ENCODE results near the gene ARHGEF7. TPM values are rescaled to one million over a fixed set of nuclear protein-coding genes. Genes with fewer than 3 reads are reported as not detected.
"Not testable (repeated sequence)": the region's sequence is repeated elsewhere in the genome, so short reads cannot be mapped to it uniquely, and the experiment has no call there.

ARHGEF7 gene, protein sequence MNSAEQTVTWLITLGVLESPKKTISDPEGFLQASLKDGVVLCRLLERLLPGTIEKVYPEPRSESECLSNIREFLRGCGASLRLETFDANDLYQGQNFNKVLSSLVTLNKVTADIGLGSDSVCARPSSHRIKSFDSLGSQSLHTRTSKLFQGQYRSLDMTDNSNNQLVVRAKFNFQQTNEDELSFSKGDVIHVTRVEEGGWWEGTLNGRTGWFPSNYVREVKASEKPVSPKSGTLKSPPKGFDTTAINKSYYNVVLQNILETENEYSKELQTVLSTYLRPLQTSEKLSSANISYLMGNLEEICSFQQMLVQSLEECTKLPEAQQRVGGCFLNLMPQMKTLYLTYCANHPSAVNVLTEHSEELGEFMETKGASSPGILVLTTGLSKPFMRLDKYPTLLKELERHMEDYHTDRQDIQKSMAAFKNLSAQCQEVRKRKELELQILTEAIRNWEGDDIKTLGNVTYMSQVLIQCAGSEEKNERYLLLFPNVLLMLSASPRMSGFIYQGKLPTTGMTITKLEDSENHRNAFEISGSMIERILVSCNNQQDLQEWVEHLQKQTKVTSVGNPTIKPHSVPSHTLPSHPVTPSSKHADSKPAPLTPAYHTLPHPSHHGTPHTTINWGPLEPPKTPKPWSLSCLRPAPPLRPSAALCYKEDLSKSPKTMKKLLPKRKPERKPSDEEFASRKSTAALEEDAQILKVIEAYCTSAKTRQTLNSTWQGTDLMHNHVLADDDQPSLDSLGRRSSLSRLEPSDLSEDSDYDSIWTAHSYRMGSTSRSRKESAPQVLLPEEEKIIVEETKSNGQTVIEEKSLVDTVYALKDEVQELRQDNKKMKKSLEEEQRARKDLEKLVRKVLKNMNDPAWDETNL
- total RNA-seq, result 69.3 and 80.8 TPM in 2 replicates

DNA sequence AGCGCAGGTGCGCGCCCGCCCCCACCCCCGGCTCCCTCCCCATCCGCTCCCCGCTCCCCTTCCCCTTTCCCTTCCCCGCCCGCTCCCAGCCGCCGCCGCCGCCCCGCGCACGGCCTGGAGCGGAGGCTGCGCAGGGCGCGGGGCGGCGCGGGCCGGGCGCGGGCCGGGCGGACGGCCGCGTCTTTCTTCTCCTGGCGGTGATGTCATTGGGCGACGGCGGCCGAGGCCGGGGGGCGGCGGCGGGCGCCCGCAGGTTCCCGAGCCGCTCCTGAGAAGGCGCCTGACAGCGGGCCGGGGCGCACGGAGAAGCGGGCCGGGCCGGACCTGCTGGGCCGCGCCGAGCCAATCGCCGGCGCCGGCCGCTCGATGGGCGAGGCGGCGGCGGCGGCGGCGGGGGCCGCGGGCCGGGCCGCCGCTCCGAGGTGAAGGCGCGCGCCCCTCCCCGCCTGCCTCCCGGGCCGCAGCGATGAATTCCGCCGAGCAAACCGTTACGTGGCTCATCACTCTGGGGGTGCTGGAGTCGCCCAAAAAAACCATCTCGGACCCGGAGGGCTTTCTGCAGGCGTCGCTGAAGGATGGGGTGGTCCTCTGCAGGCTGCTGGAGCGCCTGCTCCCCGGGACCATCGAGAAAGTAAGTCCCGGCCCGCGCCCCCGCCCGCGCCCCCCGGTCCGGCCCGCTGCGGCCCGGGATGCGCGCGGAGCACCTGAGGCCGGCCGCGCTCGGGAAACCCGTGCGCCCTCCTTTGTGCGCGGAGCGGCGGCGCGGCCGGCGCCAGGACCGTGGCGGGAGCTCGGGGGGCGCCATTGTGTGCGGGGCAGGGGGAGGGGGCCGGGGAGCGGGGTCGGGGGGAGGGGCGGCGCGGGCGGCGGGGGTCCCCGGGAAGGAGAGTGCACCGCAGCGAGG, at the start of gene ARHGEF7:
Gene ARHGEF7, plus strand, starts transcription at position 250 of the 904 bp plus-strand sequence. Its CDS starts 217 bp downstream, at position 467.
- intact Hi-C loops (cut with micrococcal nuclease), result loop anchor here (5.0 to 10.0 kb wide), 2 partner anchors 173 to 959 kb away; no protein-coding TSS in a partner anchor

DNA sequence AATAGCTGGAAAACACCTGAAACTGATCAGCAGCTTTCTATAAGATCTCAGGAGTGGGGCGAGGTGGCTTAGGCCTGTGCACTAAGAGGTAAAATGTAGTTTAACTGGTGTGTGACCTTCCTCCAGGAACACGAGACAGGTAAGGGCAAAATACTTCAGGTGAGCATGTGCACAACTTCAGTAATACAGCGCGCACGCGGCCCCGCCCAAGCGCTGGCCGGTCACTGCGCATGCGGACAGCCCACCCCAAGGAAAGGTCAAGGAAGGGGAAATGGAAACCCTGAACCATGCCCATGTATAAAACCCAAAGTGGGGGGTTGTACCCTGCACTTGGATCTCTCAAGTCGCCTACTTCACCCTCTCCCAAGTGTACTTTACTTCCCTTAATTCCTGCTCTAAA, 49.4 kb upstream of the ARHGEF7 start:
- intact Hi-C loops (cut with micrococcal nuclease), result loop anchor here (5.0 kb wide), 2 partner anchors 47 to 87 kb away; no protein-coding TSS in a partner anchor

DNA sequence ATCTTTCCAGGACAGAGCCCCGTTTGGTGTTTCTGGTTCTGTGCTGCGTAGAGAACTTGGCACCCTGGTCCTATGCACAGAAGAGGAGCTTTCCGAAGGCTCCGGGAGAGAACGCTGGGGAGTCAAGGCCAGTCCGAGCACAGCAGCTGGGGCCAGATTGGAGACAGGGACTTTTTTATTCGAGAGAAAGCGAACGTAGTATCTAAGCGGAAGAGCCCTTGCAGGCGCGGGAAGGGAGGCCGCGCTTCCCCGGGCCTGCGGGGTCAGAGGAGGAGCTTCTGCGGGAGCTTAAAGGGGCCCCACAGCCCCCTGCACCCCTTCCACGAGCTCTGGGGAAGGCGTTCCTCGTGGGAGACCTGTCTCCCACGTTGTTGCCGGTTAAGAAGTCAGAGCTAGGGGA, 48.6 kb upstream of the ARHGEF7 start:
- intact Hi-C loops (cut with micrococcal nuclease), result loop anchor here (5.0 kb wide), 2 partner anchors 46 to 86 kb away; no protein-coding TSS in a partner anchor

DNA sequence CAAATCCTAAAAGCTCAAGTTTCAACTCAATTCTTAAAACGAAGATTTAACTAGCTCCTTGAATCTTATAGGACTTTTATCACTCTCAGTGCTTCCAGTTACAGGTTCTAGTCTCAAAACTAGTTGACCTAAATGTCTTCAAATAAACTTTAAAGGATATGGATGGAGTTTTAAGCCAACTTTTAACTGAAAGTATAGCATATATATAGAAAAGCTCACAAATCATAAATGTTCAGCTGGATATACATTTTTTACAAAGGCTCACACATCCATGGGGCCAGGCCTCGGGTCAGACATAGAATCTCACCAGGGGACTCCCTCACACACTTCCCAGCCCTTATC, 47.1 kb upstream of the ARHGEF7 start:
- intact Hi-C loops (cut with micrococcal nuclease), result loop anchor here (5.0 kb wide), 2 partner anchors 44 to 84 kb away; no protein-coding TSS in a partner anchor

DNA sequence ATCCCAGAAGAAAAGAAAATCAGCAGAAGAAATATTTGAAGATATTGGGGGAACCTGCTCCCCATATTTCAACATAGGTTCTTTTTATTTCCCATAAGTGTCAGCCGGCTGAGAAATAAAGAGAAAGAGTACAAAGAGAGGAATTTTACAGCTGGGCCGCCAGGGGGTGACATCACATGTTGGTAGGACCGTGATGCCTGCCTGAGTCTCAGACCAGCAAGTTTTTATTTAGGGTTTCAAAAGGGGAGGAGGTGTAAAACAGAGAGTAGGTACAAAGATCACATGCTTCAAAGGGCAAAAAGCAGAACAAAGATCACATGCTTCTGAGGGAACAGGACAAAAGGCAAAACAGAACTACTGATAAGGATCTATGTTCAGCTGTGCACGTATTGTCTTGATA, 44.0 kb upstream of the ARHGEF7 start:
- intact Hi-C loops (cut with micrococcal nuclease), result not testable (repeated sequence)

DNA sequence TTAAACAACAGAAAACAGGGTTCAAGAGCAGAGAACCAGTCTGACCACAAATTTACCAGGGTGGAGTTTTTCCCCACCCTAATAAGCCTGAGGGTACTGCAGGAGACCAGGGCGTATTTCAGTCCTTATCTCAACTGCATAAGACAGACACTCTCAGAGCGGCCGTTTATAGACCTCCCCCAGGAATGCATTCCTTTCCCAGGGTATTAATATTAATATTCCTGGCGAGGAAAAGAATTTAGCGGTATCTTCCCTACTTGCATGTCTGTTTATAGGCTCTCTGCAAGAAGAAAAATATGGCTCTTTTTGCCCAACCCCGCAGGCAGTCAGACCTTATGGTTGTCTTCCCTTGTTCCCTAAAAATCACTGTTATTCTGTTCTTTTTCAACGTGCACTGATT, 43.6 kb upstream of the ARHGEF7 start:
- intact Hi-C loops (cut with micrococcal nuclease), result not testable (repeated sequence)

DNA sequence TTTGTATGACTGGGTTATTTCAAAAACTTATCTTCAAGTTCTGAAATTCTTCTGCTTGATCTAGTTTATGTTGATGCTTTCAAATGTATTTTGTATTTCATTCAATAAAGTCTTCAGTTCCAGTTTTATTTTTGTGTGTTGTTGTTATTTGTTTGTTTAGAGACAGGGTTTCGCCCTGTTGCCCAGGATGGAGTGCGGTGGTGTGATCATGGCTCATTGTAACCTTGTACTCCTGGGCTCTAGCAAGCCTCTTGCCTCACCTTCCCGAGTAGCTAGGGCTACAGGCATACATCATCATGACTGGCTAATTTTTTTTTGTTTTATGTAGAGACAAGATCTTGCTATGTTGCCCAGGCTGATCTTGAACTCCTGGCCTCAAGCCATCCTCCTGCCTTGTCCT, 40.3 kb upstream of the ARHGEF7 start:
- intact Hi-C loops (cut with micrococcal nuclease), result no loop called here

DNA sequence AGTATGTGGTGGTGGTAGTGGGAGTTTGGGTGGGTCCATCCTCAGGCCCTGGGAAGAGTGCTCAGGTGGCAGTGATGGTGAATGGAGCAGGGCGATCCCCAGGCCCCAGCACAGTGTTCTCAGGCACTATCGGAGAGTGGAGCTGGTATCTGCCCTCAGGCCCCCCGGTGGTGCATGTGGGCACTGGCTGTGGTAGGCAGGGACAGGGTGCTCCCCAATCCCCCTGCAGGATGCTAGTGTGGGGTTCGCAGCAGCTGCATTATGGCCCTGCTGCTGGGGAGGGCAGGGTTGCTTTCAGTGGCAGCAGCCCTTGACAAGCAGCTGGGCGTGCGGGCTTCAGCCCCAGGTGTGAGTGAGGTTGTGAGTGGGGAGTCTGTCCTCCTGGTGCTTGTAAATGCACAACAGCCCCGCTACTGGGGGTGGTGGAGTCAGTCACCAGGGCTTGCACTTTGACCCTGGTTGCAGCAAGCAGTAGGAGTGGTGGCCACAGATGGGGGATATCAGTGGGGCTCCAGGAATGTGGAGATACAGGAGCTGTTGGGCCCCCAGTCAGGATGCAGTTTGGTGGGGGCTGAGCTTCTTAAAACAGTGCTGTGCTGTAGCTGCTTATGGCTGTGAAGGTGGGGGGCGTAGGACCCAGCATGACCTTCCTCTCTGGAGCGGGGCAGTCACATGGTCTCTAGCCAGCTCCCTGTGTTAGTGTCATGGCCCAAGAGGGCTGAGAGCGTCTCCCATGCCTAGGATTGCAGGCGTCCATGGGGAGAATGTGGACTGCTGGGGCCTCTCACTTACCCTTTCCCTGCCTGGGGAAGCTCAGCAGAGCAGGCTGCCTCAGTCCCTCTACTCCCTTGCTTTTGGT, 38.7 kb upstream of the ARHGEF7 start:
- intact Hi-C loops (cut with micrococcal nuclease), result no loop called here

DNA sequence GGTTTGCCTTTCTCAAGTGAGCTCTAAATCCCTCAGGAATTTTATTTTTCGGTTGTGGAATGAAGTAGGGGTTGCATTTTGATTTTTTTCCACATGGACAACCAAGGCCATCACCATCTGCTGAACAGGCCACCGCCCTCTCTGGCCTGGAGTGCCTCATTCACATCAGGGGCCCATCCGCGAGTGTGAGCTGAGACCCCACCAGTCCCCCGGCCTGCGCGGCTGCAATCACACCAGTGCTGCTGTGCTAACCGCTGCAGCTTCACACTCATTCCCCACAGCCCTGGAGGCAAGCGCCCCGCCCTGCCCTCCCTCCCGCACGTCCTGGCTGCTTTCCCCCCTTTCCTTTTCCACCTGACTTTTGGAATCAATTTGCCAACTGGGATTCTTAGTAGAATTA, 35.7 kb upstream of the ARHGEF7 start:
- intact Hi-C loops (cut with micrococcal nuclease), result no loop called here

DNA sequence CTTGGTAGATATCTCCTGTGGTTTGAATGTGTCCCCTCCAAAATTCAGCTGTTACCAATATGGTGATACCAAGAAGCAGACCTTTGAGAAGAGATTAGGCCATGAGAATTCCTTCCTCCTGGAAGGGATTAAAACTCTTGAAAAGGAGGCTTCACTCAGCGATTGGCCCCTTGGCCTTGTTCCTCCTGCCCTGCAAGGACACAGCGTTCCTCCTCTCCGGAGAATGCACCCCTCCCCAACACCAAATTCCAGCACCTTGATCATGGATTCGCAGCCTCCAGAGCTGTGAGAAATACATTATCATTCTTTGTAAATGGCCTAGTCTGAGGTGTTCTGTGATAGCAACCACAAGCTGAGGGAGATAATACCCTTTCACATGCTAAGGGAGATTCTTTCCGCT, 34.5 kb upstream of the ARHGEF7 start:
- intact Hi-C loops (cut with micrococcal nuclease), result no loop called here

DNA sequence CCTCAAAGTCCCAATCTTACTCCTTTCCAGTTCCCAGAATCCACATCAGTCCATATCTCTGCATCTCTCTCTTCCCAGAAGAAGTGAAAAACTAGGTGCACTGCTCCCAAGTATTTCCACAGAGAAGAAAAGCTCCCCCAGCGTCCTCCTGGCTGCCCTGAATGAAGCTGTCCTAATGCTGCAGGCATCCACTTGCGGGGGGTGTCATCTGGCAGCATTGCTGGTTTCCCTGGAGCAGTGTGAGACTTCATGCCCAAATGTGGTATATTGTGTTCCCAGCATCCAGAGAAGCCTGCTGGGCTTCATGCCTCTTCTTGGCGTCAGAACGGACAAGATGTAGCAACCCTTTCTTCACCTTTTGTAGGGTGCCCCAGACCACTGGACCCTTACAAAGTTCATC, 32.9 kb upstream of the ARHGEF7 start:
- intact Hi-C loops (cut with micrococcal nuclease), result no loop called here

DNA sequence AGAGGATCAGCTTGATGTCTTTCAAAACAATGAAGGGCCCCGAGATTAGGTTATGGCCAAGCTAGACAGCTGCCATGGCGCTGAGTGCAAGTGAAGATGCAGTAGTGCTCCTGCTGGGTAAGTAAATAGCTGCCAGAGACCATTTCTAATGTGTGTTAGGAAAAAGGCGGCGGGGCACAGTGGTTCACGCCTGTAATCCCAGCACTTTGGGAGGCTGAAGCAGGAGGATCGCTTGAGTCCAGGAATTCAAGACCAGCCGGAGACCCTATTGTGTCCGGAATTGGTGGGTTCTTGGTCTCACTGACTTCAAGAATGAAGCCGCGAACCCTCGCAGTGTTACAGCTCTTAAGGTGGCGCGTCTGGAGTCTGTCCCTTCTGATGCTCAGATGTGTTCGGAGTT, 32.3 kb upstream of the ARHGEF7 start:
- intact Hi-C loops (cut with micrococcal nuclease), result not testable (repeated sequence)

DNA sequence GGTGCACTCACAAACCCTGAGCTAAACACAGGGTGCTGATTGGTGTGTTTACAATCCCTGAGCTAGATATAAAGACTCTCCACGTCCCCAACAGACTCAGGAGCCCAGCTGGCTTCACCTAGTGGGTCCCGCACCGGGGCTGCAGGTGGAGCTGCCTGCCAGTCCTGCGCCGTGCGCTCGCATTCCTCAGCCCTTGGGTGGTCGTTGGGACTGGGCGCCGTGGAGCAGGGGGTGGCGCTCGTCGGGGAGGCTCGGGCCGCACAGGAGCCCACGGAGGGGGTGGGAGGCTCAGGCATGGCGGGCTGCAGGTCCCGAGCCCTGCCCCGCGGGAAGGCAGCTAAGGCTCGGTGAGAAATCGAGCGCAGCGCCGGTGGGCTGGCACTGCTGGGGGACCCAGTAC, 31.4 kb upstream of the ARHGEF7 start:
- intact Hi-C loops (cut with micrococcal nuclease), result not testable (repeated sequence)

DNA sequence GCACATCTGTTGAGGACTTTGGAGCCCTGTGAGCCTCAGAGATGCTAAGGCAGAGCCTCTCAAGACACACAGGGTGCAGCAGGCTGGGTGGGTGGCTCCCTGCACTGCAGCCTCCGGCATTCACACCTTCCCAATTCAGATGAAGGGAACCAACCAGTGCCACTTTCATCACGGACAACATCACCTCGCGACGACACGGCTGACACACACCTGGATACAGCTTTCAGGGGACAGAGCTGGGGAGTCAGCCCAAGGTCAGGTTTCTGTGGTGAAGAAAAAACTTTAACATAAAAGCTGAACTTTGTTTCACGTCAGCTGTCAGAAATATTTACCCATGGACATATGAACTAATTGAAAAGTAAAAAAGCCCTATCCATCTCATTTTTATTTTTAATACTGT, 24.9 kb upstream of the ARHGEF7 start:
- intact Hi-C loops (cut with micrococcal nuclease), result no loop called here

DNA sequence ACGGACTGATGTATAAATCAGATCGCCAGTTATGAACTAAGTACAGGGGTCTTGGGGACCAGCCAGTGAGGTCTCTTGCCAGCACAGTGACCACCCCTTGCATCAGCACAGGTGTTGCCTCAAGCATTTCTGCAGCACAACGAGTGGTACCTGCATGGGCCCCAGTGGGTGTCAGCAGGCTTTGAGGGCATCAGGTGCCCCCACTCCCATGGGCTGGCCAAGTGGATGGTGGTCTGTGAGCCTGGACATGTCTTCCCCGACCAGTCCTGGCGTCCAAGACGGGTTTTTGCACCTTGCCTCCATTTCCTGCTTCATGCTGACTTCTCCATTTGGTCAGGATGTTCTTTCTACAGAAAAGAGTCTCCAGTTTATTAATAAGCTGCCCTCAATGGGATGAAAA, 22.4 kb upstream of the ARHGEF7 start:
- intact Hi-C loops (cut with micrococcal nuclease), result no loop called here

DNA sequence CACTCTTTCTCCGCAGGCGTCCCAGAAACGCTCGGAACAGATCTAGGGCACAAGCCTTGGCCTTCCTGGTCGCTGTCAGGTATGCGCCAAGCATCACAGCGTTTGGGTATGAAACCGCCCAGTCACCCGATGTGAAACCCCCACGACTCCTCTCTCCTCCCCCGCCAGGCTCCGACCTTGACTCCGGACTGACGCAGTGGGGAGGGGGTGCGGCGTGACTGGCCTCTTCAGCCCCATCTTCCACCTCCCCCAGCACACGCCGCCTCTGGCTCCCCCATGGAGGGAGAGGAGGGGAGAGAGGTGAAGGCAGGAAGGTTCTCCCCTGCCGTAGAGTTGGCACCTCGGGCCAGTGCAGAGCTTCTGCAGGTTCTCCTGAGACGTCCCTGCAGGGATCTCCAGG, 22.0 kb upstream of the ARHGEF7 start:
- intact Hi-C loops (cut with micrococcal nuclease), result no loop called here

DNA sequence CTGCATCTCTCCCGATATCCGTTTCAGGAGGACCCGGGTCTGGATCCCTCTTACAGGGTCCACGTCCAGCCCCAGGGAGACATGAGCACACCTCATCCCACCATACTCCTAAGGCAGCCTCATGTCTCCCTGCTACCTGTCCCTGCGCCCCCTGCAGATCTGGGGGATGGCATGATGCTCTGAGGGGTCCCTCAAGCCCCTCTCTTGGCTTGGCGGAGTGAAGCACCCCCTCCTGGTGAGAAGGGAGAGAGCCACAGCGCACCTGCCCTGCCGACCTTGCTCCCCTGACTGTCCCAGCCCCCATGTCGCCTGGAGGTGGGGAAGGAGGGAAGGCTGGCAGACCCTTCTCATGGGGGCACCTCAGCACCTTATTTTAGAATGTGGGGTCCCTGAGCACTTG, 21.5 kb upstream of the ARHGEF7 start:
- intact Hi-C loops (cut with micrococcal nuclease), result no loop called here

DNA sequence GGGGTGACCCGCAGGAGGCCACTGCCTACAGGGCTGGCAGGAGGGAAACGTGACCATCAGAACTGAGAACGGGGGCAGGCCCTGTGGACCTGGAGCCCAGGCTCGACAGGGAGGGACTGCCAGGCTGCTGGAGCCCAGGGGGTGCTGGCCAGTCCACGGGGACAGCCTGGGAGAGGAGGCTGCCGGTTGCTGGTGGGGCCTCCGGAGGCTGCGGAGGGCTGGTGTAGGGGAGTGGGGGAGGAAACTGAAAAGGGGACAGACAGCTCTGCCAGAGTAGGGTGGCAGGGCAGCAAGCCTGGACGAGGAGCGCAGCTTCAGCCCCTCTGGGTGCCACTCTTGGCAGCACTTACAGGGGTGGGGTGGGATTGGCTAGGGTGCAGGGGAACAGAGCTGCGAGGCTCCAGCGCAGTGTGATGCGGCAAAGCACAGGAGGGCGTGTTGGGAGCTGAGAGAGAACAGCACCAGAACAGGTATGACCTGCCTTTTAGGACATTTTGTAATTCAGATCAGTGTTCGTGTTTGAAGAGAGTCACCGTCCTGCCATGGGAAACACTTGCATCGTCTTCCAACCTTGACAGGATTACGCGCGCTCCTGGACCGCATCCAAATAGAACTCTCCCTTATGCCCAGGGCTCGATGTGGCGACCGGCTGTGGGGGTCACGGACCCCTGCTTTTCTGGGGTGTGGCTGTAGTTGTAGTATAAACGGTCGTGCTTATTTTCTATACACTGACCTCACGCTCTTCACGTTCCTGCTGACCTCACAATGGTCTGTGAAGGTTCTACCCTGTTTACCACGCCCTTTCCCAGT, 19.9 kb upstream of the ARHGEF7 start:
- intact Hi-C loops (cut with micrococcal nuclease), result no loop called here

DNA sequence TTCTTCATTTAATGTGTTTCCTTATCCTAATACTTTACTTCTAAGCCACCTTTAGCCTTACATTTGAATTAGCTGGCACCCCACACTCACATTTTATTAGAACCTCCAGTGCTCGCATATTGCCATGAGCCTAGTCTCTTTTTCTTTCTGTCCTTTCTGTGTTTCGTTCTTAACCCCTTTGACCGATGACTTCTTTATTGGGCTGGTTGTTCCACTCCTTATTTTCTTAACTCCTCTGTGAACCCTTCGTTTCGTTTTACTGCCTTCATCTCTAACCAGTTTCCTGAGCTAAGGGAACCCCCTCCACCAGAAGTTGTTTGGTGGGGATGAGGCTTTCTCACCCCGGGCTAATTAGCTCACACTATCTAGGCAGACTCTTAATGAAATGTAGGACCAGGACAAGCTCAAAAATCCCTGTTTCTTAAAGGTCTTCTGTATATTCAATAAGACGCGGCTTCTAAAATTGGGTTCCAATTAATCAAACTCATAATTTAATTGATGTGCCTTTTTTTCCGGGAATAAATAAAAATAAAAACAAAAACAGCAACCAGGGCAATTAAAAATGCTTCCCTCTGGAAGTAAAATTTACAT, 19.1 kb upstream of the ARHGEF7 start:
- intact Hi-C loops (cut with micrococcal nuclease), result no loop called here
